ENCODE results near the gene MCTP2.

MCTP2 gene

DNA sequence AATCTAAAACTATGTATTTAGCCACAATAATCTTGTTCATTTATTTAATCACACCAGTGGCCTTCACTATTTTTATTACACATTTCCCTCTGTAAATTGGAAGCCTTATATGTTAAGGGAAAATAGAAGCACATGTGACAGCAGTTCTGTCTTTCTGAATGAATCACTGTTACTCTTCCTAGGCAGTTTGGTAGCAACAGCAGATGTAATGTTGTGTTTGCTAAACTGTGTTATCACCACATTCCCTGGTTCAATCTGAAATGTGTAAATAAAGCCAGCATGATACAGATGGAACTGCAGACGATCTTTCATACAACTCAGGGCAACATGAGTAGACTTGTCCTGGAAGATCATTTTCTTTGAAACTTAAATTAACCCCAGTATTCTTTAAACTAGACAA lies 220.1 kb downstream of the MCTP2 start:
- no peak for FAIRE-seq

GRCh38 chr15:94453227-94453988 lies 222.0 kb downstream of the MCTP2 start:
- DNase-seq (ENCODE audit: insufficient read length), result no peak
- no peak for FAIRE-seq
- no peak for TF ChIP-seq POLR2AphosphoS5 (IDR thresholded peaks at IDR 0.05; ENCODE audit: low read depth, low read length)
- TF ChIP-seq POLR2A (IDR thresholded peaks at IDR 0.05; ENCODE audit: low read depth, low read length), result no peak
- TF ChIP-seq TAF1 (IDR thresholded peaks at IDR 0.05; ENCODE audit: borderline replicate concordance, low read depth, low read length), result no peak

More for the DNA sequence above, 220.1 kb downstream of the MCTP2 start:
- TF ChIP-seq POLR2AphosphoS5 (IDR thresholded peaks at IDR 0.05; ENCODE audit: low read depth, low read length) (no peak), TAF1 (IDR thresholded peaks at IDR 0.05; ENCODE audit: borderline replicate concordance, low read depth, low read length) (no peak), POLR2A (IDR thresholded peaks at IDR 0.05; ENCODE audit: low read depth, low read length) (no peak)
- DNase-seq (ENCODE audit: insufficient read length), result no peak

GRCh38 chr15:94455297-94455696 lies 223.9 kb downstream of the MCTP2 start:
- no peak for FAIRE-seq
- no peak for DNase-seq (ENCODE audit: insufficient read length)
- TF ChIP-seq POLR2AphosphoS5 (IDR thresholded peaks at IDR 0.05; ENCODE audit: low read depth, low read length), result no peak
- TF ChIP-seq POLR2A (IDR thresholded peaks at IDR 0.05; ENCODE audit: low read depth, low read length), result no peak
- no peak for TF ChIP-seq TAF1 (IDR thresholded peaks at IDR 0.05; ENCODE audit: borderline replicate concordance, low read depth, low read length)

GRCh38 chr15:94456226-94456625 lies 224.9 kb downstream of the MCTP2 start:
- FAIRE-seq (no peak), DNase-seq (ENCODE audit: insufficient read length) (no peak)
- TF ChIP-seq POLR2AphosphoS5 (IDR thresholded peaks at IDR 0.05; ENCODE audit: low read depth, low read length) (no peak), TAF1 (IDR thresholded peaks at IDR 0.05; ENCODE audit: borderline replicate concordance, low read depth, low read length) (no peak)

DNA sequence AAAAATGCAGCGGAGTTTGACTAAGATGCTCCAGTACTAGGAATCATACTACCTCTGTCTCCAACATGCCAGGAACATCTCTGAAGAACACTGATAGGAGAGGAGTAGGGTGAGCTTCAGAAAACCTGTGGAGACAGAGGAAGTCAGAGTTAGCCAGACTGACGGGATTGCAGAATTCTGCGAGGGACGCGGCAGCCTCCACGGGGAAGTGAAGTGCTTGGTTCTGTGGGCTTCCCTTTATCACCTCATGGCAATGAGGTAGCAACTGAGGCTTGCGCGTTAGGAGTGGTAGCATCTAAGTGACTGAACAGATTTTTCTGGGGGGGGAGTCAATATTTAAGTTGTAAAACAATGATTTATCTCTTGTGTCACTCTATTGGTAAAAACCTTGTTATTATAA lies 226.3 kb downstream of the MCTP2 start:
- no peak for DNase-seq (ENCODE audit: insufficient read length)
- no peak for TF ChIP-seq TAF1 (IDR thresholded peaks at IDR 0.05; ENCODE audit: borderline replicate concordance, low read depth, low read length)
- no peak for TF ChIP-seq POLR2AphosphoS5 (IDR thresholded peaks at IDR 0.05; ENCODE audit: low read depth, low read length)
- TF ChIP-seq POLR2A (IDR thresholded peaks at IDR 0.05; ENCODE audit: low read depth, low read length), result no peak
- FAIRE-seq, result no peak

- no peak for FAIRE-seq
- TF ChIP-seq POLR2A (IDR thresholded peaks at IDR 0.05; ENCODE audit: low read depth, low read length) (no peak), POLR2AphosphoS5 (IDR thresholded peaks at IDR 0.05; ENCODE audit: low read depth, low read length) (no peak), TAF1 (IDR thresholded peaks at IDR 0.05; ENCODE audit: borderline replicate concordance, low read depth, low read length) (no peak)
- no peak for DNase-seq (ENCODE audit: insufficient read length)
Observed at GRCh38 chr15:94460624-94461023, 229.3 kb downstream of the MCTP2 start.

DNA sequence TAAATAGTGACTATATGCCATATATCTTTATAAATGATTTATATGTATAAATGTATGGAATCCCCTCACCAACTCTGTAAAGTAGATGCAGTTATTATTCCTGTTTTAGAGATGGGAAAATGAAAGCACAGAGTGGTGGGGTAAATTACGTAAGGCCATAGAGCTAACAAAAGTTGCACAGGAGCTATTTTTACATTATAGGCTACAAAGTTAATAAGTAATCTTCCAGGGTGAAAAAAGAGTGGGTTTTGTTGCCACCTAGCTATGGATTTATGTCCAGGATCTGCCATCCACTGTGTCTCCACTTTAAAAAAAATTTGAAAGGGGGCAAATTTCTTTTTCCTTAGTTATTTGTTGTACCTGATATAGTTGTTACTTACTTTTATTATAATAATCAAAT lies 235.7 kb downstream of the MCTP2 start:
- no peak for DNase-seq (ENCODE audit: insufficient read length)
- no peak for FAIRE-seq
- no peak for TF ChIP-seq TAF1 (IDR thresholded peaks at IDR 0.05; ENCODE audit: borderline replicate concordance, low read depth, low read length)

- no peak for TF ChIP-seq POLR2AphosphoS5 (IDR thresholded peaks at IDR 0.05; ENCODE audit: low read depth, low read length)
- no peak for TF ChIP-seq TAF1 (IDR thresholded peaks at IDR 0.05; ENCODE audit: borderline replicate concordance, low read depth, low read length)
- no peak for TF ChIP-seq POLR2A (IDR thresholded peaks at IDR 0.05; ENCODE audit: low read depth, low read length)
- DNase-seq (ENCODE audit: insufficient read length), result no peak
- no peak for FAIRE-seq
Observed at GRCh38 chr15:94470492-94470891, 239.1 kb downstream of the MCTP2 start.

DNA sequence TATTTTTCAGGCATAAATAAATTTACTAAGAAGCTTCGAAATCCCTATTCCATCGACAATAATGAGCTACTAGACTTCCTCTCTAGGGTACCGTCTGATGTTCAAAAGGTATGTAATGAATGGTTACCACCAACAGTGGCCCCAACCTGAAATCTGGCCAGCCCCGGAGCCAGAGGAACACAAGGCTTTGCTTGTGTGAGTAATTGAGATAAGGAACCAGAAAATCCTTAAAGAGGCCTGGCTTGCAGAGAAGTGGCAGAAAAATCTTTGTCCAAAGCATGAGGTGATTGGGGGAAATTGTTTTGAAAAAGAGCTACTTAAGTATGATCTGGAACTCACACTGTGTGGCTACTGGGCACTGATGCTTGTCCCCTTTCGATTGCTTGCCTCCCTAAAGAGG lies 245.3 kb downstream of the MCTP2 start:
- FAIRE-seq, result no peak
- TF ChIP-seq POLR2AphosphoS5 (IDR thresholded peaks at IDR 0.05; ENCODE audit: low read depth, low read length) (no peak), POLR2A (IDR thresholded peaks at IDR 0.05; ENCODE audit: low read depth, low read length) (no peak)

GRCh38 chr15:94477913-94478553 lies 246.7 kb downstream of the MCTP2 start:
- FAIRE-seq (no peak), DNase-seq (ENCODE audit: insufficient read length) (no peak)
- TF ChIP-seq POLR2AphosphoS5 (IDR thresholded peaks at IDR 0.05; ENCODE audit: low read depth, low read length), result no peak
- TF ChIP-seq TAF1 (IDR thresholded peaks at IDR 0.05; ENCODE audit: borderline replicate concordance, low read depth, low read length), result no peak

More for the DNA sequence above, 245.3 kb downstream of the MCTP2 start:
- DNase-seq (ENCODE audit: insufficient read length), result no peak

- TF ChIP-seq TAF1 (IDR thresholded peaks at IDR 0.05; ENCODE audit: borderline replicate concordance, low read depth, low read length) (no peak), POLR2A (IDR thresholded peaks at IDR 0.05; ENCODE audit: low read depth, low read length) (no peak), POLR2AphosphoS5 (IDR thresholded peaks at IDR 0.05; ENCODE audit: low read depth, low read length) (no peak)
- no peak for FAIRE-seq
Observed at GRCh38 chr15:94478763-94479162, 247.4 kb downstream of the MCTP2 start.

GRCh38 chr15:94480289-94480834 lies 249.0 kb downstream of the MCTP2 start:
- no peak for DNase-seq (ENCODE audit: insufficient read length)
- TF ChIP-seq POLR2A (IDR thresholded peaks at IDR 0.05; ENCODE audit: low read depth, low read length), result no peak
- no peak for FAIRE-seq

More at GRCh38 chr15:94478763-94479162, 247.4 kb downstream of the MCTP2 start:
- DNase-seq (ENCODE audit: insufficient read length), result no peak

All from GM12892 (cell line).